ENCODE measurements around the gene ADGRD2.

DNA sequence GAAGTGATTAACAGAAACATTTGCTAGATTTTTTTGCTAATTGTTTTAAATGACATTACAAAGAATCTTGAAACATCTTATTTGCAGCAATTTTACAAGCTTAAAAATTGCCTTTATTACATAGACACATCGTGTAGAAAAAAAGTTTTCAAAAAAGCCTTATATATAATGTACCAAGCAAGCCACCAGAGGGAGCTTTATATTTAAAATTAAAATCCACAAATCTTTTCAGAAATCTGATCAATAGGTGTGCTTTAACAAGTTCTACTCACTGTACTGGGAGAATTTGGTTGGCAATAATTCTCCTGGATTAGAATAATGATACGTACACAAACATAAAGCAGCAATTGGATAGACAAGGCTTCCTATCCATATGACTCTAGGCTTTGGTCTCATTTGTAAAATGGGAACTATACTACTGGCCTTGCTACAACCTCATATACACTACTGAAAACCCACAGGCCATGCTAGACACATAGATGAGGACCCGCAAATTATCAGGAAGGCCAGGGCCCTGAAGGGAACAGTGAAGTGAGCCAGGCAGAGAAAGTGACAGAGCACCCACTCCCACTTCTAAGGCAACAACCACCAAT is 39.8 kb upstream of the ADGRD2 start:
- TF ChIP-seq CTCF (IDR thresholded peaks at IDR 0.05), result no peak
- TF ChIP-seq EP300 (IDR thresholded peaks at IDR 0.05), result no peak
- no peak for TF ChIP-seq POLR2A (IDR thresholded peaks at IDR 0.05)
